ENCODE measurements around the gene SSBP3. TPM values are rescaled to one million over a fixed set of nuclear protein-coding genes. Genes with fewer than 3 reads are reported as not detected.

SSBP3 gene
- total RNA-seq, 2 donors from 2014 or later, result 63.8 to 76.5 TPM

- no peaks in the 10 kb centered on the region for H3K4me1 ChIP-seq
- H3K9me3 ChIP-seq, result no peaks in the 10 kb centered on the region
- no peak overlapping the region for H3K9ac ChIP-seq (ENCODE audit: low read depth in 2 of 2, low read length in 2 of 2)
- H3K27me3 ChIP-seq, result no peaks in the 10 kb centered on the region
- DNase-seq, result no peak
- H3K4me3 ChIP-seq, result no peak overlapping the region
- intact Hi-C loops (cut with DNase I), result no loop called here
- TF ChIP-seq, protein P1, sequence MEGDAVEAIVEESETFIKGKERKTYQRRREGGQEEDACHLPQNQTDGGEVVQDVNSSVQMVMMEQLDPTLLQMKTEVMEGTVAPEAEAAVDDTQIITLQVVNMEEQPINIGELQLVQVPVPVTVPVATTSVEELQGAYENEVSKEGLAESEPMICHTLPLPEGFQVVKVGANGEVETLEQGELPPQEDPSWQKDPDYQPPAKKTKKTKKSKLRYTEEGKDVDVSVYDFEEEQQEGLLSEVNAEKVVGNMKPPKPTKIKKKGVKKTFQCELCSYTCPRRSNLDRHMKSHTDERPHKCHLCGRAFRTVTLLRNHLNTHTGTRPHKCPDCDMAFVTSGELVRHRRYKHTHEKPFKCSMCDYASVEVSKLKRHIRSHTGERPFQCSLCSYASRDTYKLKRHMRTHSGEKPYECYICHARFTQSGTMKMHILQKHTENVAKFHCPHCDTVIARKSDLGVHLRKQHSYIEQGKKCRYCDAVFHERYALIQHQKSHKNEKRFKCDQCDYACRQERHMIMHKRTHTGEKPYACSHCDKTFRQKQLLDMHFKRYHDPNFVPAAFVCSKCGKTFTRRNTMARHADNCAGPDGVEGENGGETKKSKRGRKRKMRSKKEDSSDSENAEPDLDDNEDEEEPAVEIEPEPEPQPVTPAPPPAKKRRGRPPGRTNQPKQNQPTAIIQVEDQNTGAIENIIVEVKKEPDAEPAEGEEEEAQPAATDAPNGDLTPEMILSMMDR (IDR thresholded peaks at IDR 0.05), result no peak
- H3K36me3 ChIP-seq, result no peaks in the 10 kb centered on the region
- H3K27ac ChIP-seq, result no peak overlapping the region
These were observed 180.8 kb downstream of the SSBP3 start for GRCh38 chr1:54225378-54225777.

GRCh38 chr1:54224233-54224632, 182.0 kb downstream of the SSBP3 start:
- no peaks in the 10 kb centered on the region for H3K9me3 ChIP-seq
- H3K4me3 ChIP-seq, result no peak overlapping the region
- H3K27ac ChIP-seq, result no peak overlapping the region
- no peak for DNase-seq
- no peaks in the 10 kb centered on the region for H3K36me3 ChIP-seq
- no peaks in the 10 kb centered on the region for H3K4me1 ChIP-seq
- TF ChIP-seq, protein P1 (IDR thresholded peaks at IDR 0.05), result no peak
- no peaks in the 10 kb centered on the region for H3K27me3 ChIP-seq
- intact Hi-C loops (cut with DNase I), result no loop called here
- no peak overlapping the region for H3K9ac ChIP-seq (ENCODE audit: low read depth in 2 of 2, low read length in 2 of 2)

DNA sequence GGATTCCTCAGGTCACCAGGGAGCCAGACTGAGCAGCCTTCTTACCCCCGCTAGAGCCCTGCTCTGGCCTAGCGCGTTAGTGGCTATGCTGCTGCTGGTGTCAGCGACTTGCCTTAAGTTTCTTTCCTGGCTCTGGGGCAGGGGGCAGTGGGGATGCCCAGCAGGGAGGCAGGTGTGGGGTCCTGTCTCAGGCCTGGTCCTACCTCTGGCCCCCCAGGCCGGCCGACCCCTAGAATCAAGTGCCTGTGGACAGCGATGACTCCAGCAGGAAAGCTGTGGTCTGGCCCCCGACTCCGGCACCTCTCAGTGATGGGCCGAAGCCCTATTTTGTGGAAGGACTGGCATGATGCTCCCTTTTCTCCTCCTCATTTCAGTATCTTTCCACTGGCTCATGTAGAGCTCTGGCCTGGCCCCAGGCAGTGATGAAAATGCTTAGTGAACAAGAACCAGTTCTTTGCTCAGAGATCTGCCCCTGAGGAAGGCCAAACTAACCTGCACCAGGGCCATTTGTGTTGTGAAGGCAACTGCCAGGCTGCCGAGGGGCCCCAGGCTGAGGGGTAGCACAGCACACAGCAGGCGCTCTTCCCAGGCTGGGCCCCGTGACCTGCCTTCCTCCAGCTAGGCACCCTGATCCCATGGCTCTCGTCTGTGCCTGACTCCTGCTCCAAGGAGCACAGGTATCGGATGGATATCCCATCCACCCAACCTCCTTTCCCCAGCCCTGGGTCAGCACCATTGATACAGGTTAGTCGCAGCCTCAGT, 182.6 kb downstream of the SSBP3 start:
- no peak for DNase-seq
- no peak overlapping the region for H3K27ac ChIP-seq
- H3K9ac ChIP-seq (ENCODE audit: low read depth in 2 of 2, low read length in 2 of 2), result no peak overlapping the region
- H3K36me3 ChIP-seq, result no peaks in the 10 kb centered on the region
- H3K9me3 ChIP-seq, result no peaks in the 10 kb centered on the region
- TF ChIP-seq, protein P1 (IDR thresholded peaks at IDR 0.05), result no peak
- no peaks in the 10 kb centered on the region for H3K27me3 ChIP-seq
- H3K4me1 ChIP-seq, result no peaks in the 10 kb centered on the region
- no peak overlapping the region for H3K4me3 ChIP-seq
- intact Hi-C loops (cut with DNase I), result no loop called here

DNA sequence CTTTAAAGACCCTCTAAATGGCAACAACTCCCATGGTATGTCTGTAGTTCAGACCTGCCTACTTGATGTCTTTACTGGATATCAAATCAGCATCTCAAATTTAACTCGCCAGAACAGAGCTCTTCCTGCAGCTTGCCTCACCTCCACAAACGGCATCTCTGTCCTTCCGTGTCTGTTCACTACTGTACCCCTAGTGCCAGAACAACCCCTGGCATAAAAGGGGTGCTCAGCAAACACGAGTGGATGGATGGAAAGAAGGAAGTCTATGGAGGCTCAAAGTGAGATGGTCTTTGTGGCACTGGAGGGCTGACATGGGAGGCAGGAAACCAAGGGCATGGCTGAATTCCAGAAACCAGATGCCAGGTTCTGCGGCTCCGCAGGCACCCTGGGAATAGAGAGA, 183.5 kb downstream of the SSBP3 start:
- Histone ChIP-seq H3K9ac (ENCODE audit: low read depth in 2 of 2, low read length in 2 of 2) (no peak overlapping the region), H3K4me3 (no peak overlapping the region), H3K27ac (no peak overlapping the region), H3K9me3 (no peaks in the 10 kb centered on the region), H3K4me1 (no peaks in the 10 kb centered on the region), H3K27me3 (no peaks in the 10 kb centered on the region), H3K36me3 (no peaks in the 10 kb centered on the region)
- DNase-seq, result no peak
- TF ChIP-seq, protein P1 (IDR thresholded peaks at IDR 0.05), result no peak
- intact Hi-C loops (cut with DNase I), result no loop called here

- intact Hi-C loops (cut with DNase I), result no loop called here
- DNase-seq, result no peak
- Histone ChIP-seq H3K27ac (no peak overlapping the region), H3K9me3 (no peaks in the 10 kb centered on the region), H3K27me3 (no peaks in the 10 kb centered on the region), H3K4me1 (no peaks in the 10 kb centered on the region), H3K36me3 (no peaks in the 10 kb centered on the region), H3K4me3 (no peak overlapping the region), H3K9ac (ENCODE audit: low read depth in 2 of 2, low read length in 2 of 2) (no peak overlapping the region)
- TF ChIP-seq, protein P1 (IDR thresholded peaks at IDR 0.05), result no peak
These were observed 184.2 kb downstream of the SSBP3 start for GRCh38 chr1:54221867-54222484.
